ENCODE data around the gene CNBP. TPM values are rescaled to one million over a fixed set of nuclear protein-coding genes. Genes with fewer than 3 reads are reported as not detected.

Gene CNBP
- total and polyA plus RNA-seq, 2 of the 13 experiments (the other 11 are each of a cell fraction or from before 2014, with no cell fraction given) = 282 to 354 TPM

DNA sequence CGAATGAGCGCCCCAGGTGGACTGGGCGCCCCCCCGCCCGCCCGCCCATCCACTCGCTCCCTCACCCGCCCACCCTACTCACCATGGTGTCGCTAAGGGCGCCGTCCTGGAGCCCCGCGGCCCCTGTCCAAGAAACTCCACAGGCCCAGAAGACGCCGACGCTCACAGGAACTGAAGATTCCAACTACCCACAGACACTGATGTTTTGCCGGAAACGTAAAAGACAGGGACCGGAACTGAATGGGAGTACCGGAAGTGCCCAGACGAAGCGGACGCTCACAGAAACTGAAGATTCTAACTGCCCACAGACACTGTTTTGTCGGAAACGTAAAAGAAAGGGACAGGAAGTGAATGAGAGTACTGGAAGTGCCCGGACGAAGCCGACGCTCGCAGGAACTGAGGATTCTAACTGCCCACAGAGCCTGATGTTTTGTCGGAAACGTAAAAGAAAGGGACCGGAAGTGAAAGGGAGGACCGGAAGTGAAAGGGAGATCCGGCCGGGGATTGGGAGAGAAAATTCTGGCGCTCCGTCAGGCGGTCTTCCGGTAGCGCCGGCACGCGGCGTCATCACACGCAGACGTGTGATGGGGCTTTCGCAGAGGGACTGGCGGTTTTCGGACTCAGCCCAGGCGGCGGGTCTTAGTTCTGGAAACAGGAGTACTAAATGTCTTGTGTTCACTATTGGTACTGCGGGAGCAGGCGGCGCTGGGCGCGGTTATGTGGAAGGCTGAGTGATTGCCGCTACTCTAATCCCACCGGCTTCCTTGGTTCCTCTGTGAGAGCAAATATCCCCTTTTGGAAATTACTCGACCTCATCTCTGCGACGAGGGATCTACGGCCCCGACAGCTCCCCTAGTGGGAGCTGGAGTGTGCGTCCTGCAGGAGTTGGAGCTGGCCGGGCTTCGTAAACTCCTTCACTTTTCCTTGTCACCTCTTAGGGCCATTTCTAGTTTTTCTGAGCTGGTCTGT lies 22.5 kb downstream of the CNBP start, which contains the start of gene ISY1 (continued):
- TF ChIP-seq, protein P1, sequence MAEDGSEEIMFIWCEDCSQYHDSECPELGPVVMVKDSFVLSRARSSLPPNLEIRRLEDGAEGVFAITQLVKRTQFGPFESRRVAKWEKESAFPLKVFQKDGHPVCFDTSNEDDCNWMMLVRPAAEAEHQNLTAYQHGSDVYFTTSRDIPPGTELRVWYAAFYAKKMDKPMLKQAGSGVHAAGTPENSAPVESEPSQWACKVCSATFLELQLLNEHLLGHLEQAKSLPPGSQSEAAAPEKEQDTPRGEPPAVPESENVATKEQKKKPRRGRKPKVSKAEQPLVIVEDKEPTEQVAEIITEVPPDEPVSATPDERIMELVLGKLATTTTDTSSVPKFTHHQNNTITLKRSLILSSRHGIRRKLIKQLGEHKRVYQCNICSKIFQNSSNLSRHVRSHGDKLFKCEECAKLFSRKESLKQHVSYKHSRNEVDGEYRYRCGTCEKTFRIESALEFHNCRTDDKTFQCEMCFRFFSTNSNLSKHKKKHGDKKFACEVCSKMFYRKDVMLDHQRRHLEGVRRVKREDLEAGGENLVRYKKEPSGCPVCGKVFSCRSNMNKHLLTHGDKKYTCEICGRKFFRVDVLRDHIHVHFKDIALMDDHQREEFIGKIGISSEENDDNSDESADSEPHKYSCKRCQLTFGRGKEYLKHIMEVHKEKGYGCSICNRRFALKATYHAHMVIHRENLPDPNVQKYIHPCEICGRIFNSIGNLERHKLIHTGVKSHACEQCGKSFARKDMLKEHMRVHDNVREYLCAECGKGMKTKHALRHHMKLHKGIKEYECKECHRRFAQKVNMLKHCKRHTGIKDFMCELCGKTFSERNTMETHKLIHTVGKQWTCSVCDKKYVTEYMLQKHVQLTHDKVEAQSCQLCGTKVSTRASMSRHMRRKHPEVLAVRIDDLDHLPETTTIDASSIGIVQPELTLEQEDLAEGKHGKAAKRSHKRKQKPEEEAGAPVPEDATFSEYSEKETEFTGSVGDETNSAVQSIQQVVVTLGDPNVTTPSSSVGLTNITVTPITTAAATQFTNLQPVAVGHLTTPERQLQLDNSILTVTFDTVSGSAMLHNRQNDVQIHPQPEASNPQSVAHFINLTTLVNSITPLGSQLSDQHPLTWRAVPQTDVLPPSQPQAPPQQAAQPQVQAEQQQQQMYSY (CRISPR knock-in tag; IDR thresholded peaks at IDR 0.05) = 0 out of 2 replicates have a peak, but pooled peaks have one; percentile 10
- TF ChIP-seq, protein P2, sequence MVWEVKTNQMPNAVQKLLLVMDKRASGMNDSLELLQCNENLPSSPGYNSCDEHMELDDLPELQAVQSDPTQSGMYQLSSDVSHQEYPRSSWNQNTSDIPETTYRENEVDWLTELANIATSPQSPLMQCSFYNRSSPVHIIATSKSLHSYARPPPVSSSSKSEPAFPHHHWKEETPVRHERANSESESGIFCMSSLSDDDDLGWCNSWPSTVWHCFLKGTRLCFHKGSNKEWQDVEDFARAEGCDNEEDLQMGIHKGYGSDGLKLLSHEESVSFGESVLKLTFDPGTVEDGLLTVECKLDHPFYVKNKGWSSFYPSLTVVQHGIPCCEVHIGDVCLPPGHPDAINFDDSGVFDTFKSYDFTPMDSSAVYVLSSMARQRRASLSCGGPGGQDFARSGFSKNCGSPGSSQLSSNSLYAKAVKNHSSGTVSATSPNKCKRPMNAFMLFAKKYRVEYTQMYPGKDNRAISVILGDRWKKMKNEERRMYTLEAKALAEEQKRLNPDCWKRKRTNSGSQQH (CRISPR knock-in tag; IDR thresholded peaks at IDR 0.05; ENCODE audit: low read depth) = no peak; the same call in 1 of the 2 replicates
- TF ChIP-seq ZNF7 (CRISPR knock-in tag; IDR thresholded peaks at IDR 0.05) = no peak
- TF ChIP-seq SIN3A (IDR thresholded peaks at IDR 0.05; ENCODE audit: borderline replicate concordance, low read depth, low read length) = peak; percentile 85
- TF ChIP-seq, protein P3, sequence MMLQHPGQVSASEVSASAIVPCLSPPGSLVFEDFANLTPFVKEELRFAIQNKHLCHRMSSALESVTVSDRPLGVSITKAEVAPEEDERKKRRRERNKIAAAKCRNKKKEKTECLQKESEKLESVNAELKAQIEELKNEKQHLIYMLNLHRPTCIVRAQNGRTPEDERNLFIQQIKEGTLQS (CRISPR knock-in tag; IDR thresholded peaks at IDR 0.05) = no peak
- peak; percentile 59 for TF ChIP-seq ELF3 (CRISPR knock-in tag; IDR thresholded peaks at IDR 0.05)
- TF ChIP-seq FOXO1 (CRISPR knock-in tag; IDR thresholded peaks at IDR 0.05) = no peak; the same call in 1 of the 2 replicates
- TF ChIP-seq, protein P4, sequence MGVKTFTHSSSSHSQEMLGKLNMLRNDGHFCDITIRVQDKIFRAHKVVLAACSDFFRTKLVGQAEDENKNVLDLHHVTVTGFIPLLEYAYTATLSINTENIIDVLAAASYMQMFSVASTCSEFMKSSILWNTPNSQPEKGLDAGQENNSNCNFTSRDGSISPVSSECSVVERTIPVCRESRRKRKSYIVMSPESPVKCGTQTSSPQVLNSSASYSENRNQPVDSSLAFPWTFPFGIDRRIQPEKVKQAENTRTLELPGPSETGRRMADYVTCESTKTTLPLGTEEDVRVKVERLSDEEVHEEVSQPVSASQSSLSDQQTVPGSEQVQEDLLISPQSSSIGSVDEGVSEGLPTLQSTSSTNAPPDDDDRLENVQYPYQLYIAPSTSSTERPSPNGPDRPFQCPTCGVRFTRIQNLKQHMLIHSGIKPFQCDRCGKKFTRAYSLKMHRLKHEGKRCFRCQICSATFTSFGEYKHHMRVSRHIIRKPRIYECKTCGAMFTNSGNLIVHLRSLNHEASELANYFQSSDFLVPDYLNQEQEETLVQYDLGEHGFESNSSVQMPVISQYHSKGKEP (CRISPR knock-in tag; IDR thresholded peaks at IDR 0.05) = no peak
- TF ChIP-seq ZNF83 (CRISPR knock-in tag; IDR thresholded peaks at IDR 0.05; ENCODE audit: borderline replicate concordance) = no peak
- TF ChIP-seq ZSCAN20 (CRISPR knock-in tag; IDR thresholded peaks at IDR 0.05; ENCODE audit: borderline replicate concordance) = no peak; the same call in 1 of the 2 replicates
- no peak for TF ChIP-seq SMAD9 (CRISPR knock-in tag; IDR thresholded peaks at IDR 0.05)
- TF ChIP-seq SMAD1 (CRISPR knock-in tag; IDR thresholded peaks at IDR 0.05; ENCODE audit: borderline replicate concordance, low read depth) = no peak
- TF ChIP-seq ISL2 (CRISPR knock-in tag; IDR thresholded peaks at IDR 0.05) = peak; percentile 59; the same call in 1 of the 2 replicates
- no peak for TF ChIP-seq HES4 (CRISPR knock-in tag; IDR thresholded peaks at IDR 0.05; ENCODE audit: borderline replicate concordance)
- no peak for TF ChIP-seq AHR (CRISPR knock-in tag; IDR thresholded peaks at IDR 0.05)
- peak; percentile 49; the same call in 1 of the 2 replicates for TF ChIP-seq DR1 (CRISPR knock-in tag; IDR thresholded peaks at IDR 0.05)
- no peak for TF ChIP-seq DPF2 (CRISPR knock-in tag; IDR thresholded peaks at IDR 0.05; ENCODE audit: borderline replicate concordance, low read depth)
- TF ChIP-seq, protein P5, sequence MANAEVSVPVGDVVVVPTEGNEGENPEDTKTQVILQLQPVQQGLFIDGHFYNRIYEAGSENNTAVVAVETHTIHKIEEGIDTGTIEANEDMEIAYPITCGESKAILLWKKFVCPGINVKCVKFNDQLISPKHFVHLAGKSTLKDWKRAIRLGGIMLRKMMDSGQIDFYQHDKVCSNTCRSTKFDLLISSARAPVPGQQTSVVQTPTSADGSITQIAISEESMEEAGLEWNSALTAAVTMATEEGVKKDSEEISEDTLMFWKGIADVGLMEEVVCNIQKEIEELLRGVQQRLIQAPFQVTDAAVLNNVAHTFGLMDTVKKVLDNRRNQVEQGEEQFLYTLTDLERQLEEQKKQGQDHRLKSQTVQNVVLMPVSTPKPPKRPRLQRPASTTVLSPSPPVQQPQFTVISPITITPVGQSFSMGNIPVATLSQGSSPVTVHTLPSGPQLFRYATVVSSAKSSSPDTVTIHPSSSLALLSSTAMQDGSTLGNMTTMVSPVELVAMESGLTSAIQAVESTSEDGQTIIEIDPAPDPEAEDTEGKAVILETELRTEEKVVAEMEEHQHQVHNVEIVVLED (CRISPR knock-in tag; IDR thresholded peaks at IDR 0.05; ENCODE audit: borderline replicate concordance) = peak; percentile 93
- peak; percentile 90 for TF ChIP-seq XRCC5 (optimal IDR thresholded peaks at IDR 0.05; ENCODE audit: low read length)
- no peak for TF ChIP-seq MBNL3 (CRISPR knock-in tag; conservative IDR thresholded peaks at IDR 0.05)

Data from HepG2 (cell line).